HAP-1 (cell line): ENCODE measurements around the gene ZSWIM6.
"Not testable (repeated sequence)": the region's sequence is repeated elsewhere in the genome, so short reads cannot be mapped to it uniquely, and the experiment has no call there.

Source experiments
- DNase-seq, 2 experiments: peaks; one replicate each; pipeline ENCODE4 v3.0.0-alpha.2; 2016 to 2020; ENCODE audit warnings: low spot score in 2 of 2
- H3K27me3 ChIP-seq: fragments of 250-450 bp; sonication (Bioruptor Pico); 2 replicates; pipeline ENCODE4 v1.5.1; 2020; ENCODE audit warnings: low read depth, mild to moderate bottlenecking, moderate library complexity
- H3K36me3 ChIP-seq: fragments of 250-450 bp; sonication (Bioruptor Pico); replicated peaks from 2 replicates; pipeline ENCODE4 v1.5.1; 2020; ENCODE audit warnings: mild to moderate bottlenecking
- H3K4me1 ChIP-seq: fragments of 250-450 bp; sonication (Bioruptor Pico); 2 replicates; pipeline ENCODE4 v1.5.1; 2020; ENCODE audit warnings: mild to moderate bottlenecking
- H3K4me3 ChIP-seq: fragments of 250-450 bp; sonication (Bioruptor Pico); 2 replicates; pipeline ENCODE4 v1.5.1; 2020; ENCODE audit warnings: mild to moderate bottlenecking, moderate library complexity
- H3K9me3 ChIP-seq: fragments of 250-450 bp; sonication (Bioruptor Pico); 2 replicates; pipeline ENCODE4 v1.5.1; 2020; ENCODE audit warnings: mild to moderate bottlenecking, moderate library complexity
- in situ Hi-C: fragments of 300-500 bp; cut with MboI; formaldehyde crosslinking; loops from 3 replicates; pipeline ENCODE4 v1.14.3; 2020; ENCODE audit warnings: low sequenced_read_pairs, inconsistent platforms, mixed read lengths

ZSWIM6 gene

GRCh38 chr5:61405511-61406295 lies 73.6 kb downstream of the ZSWIM6 start:
- H3K9me3 ChIP-seq = no peaks in the 10 kb centered on the region
- H3K36me3 ChIP-seq = no peaks in the 10 kb centered on the region
- peaks cover 22% of the 10 kb centered on the region for H3K4me1 ChIP-seq
- DNase-seq = no peak
- in situ Hi-C loops = no loop called here
- H3K27me3 ChIP-seq = no peaks in the 10 kb centered on the region
- no peak overlapping the region for H3K4me3 ChIP-seq

GRCh38 chr5:61406497-61406896 lies 74.4 kb downstream of the ZSWIM6 start:
- DNase-seq, H3K9me3 ChIP-seq, in situ Hi-C loops, H3K4me3 ChIP-seq, H3K36me3 ChIP-seq, H3K27me3 ChIP-seq: not testable (repeated sequence)
- H3K4me1 ChIP-seq = peaks cover 27% of the 10 kb centered on the region

- Histone ChIP-seq H3K9me3 (no peaks in the 10 kb centered on the region), H3K4me3 (no peak overlapping the region), H3K4me1 (peaks cover 28% of the 10 kb centered on the region), H3K27me3 (no peaks in the 10 kb centered on the region), H3K36me3 (no peaks in the 10 kb centered on the region)
- DNase-seq = no peak
- in situ Hi-C loops = no loop called here
Measured at GRCh38 chr5:61407706-61408270, 75.7 kb downstream of the ZSWIM6 start.

GRCh38 chr5:61408476-61409168 lies 76.6 kb downstream of the ZSWIM6 start:
- no peaks in the 10 kb centered on the region for H3K36me3 ChIP-seq
- no peaks in the 10 kb centered on the region for H3K9me3 ChIP-seq
- DNase-seq = peak; percentile 91 to 98
- H3K4me3 ChIP-seq = no peak overlapping the region; the same call in 1 of the 2 replicates
- peaks cover 22% of the 10 kb centered on the region for H3K4me1 ChIP-seq
- in situ Hi-C loops = no loop called here
- H3K27me3 ChIP-seq = no peaks in the 10 kb centered on the region

DNA sequence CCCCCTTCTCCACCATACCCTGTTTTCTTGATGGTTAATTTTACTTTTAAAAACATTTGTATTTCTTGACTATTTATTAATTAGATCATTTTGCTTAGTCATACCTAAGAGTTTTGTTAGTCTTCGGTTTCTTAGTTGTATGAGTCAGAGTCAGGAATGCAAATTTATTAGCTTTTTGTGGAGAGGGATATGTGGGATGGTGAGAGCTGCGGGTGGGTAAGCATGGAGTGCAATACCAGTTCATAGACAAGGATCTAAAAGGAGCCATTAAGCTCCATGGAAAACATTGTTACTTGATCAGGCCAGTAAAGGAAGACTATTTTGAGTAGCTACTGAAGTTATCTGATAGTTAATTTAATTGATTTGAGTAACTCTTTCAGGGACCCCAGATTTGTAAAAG lies 77.5 kb downstream of the ZSWIM6 start:
- peak in 1 of 2 experiments; percentile 34 for DNase-seq

DNA sequence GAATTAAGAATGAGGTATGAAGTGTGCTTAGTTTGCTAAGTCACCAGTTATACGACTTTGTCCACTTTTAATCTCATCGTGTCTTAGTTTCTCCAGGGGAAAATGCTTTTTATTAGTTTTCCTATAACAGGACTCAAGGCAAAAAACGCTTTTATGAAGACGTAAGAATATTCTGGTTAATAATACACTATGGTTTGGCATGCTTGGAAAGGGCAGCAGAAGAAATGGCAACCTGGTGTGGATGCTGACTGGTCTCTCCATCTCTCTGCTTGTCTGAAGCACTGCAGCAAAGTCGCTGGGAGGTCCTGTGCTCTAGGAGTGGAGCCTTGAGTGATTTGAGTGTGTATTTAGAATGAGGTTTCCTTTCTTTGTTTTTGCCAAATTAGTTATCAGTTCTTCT lies 78.8 kb downstream of the ZSWIM6 start:
- Histone ChIP-seq H3K9me3 (no peaks in the 10 kb centered on the region), H3K4me1 (peaks cover 43% of the 10 kb centered on the region), H3K27me3 (no peaks in the 10 kb centered on the region), H3K36me3 (no peaks in the 10 kb centered on the region), H3K4me3 (no peak overlapping the region)
- DNase-seq = no peak
- in situ Hi-C loops = no loop called here

More for the DNA sequence above, 77.5 kb downstream of the ZSWIM6 start:
- Histone ChIP-seq H3K27me3 (no peaks in the 10 kb centered on the region), H3K9me3 (no peaks in the 10 kb centered on the region), H3K4me3 (no peak overlapping the region), H3K36me3 (no peaks in the 10 kb centered on the region), H3K4me1 (peaks cover 32% of the 10 kb centered on the region)
- in situ Hi-C loops = no loop called here

DNA sequence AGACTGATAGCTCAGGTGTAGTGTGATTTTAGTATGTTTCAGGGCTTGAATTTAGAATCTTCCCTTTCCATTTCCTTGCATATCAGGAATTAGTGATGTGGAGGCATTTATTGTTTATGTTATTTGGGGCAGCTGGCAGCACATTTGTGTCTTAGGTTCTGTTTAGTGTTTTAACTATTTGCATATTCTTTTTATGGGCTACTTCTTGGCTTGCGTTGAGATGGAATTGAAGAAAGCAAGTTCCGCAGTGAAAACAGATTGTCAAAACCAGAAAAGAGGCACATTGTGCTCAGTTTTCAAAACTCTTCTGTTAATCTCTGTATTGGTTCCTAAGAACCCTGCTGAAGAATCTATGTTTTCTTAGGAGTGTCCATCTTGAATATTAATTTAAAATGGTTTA lies 80.3 kb downstream of the ZSWIM6 start:
- Histone ChIP-seq H3K9me3 (no peaks in the 10 kb centered on the region), H3K4me1 (peaks cover 59% of the 10 kb centered on the region), H3K4me3 (no peak overlapping the region), H3K27me3 (no peaks in the 10 kb centered on the region), H3K36me3 (no peaks in the 10 kb centered on the region)
- DNase-seq = no peak
- in situ Hi-C loops = no loop called here

DNA sequence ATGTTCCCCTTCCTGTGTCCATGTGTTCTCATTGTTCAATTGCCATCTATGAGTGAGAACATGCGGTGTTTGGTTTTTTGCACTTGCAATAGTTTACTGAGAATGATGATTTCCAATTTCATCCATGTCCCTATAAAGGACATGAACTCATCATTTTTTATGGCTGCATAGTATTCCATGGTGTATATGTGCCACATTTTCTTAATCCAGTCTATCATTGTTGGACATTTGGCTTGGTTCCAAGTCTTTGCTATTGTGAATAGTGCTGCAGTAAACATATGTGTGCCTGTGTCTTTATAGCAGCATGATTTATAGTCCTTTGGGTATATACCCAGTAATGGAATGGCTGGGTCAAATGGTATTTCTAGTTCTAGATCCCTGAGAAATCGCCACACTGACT lies 81.1 kb downstream of the ZSWIM6 start:
- DNase-seq, in situ Hi-C loops, H3K4me3 ChIP-seq, H3K36me3 ChIP-seq, H3K9me3 ChIP-seq, H3K27me3 ChIP-seq: not testable (repeated sequence)
- H3K4me1 ChIP-seq = peaks cover 65% of the 10 kb centered on the region

GRCh38 chr5:61414806-61415205 lies 82.7 kb downstream of the ZSWIM6 start:
- Histone ChIP-seq H3K4me1 (peaks cover 67% of the 10 kb centered on the region), H3K9me3 (no peaks in the 10 kb centered on the region)
- in situ Hi-C loops = no loop called here

GRCh38 chr5:61416010-61416409 lies 84.0 kb downstream of the ZSWIM6 start:
- Histone ChIP-seq H3K9me3 (no peaks in the 10 kb centered on the region), H3K4me3 (no peak overlapping the region), H3K36me3 (no peaks in the 10 kb centered on the region), H3K27me3 (no peaks in the 10 kb centered on the region), H3K4me1 (peaks cover 73% of the 10 kb centered on the region)
- in situ Hi-C loops = no loop called here
- peak; percentile 28 to 61 for DNase-seq

More at GRCh38 chr5:61414806-61415205, 82.7 kb downstream of the ZSWIM6 start:
- Histone ChIP-seq H3K4me3 (no peak overlapping the region), H3K36me3 (no peaks in the 10 kb centered on the region), H3K27me3 (no peaks in the 10 kb centered on the region)
- peak in 1 of 2 experiments; percentile 45 for DNase-seq

DNA sequence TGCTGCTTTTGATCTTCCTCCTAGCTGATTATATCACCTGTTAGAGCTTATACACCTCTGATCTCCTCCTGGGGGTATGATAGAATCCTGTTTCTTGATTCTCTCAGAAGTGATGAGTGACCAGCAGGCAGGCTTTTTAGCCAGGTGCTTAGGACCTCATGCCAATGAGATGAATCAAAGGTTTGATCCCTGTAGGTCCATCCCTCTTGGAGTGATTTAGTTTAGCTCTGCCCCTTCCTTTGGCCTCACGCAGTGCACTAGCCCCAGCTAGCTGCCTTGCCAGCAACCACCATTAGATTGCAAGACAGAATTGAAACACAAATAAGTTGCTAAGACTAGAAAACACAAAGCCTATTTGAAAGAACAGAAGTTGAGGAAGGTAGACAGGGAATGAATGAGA lies 84.4 kb downstream of the ZSWIM6 start:
- in situ Hi-C loops = no loop called here
- no peak for DNase-seq
- H3K4me1 ChIP-seq = peaks cover 69% of the 10 kb centered on the region
- no peaks in the 10 kb centered on the region for H3K27me3 ChIP-seq
- no peaks in the 10 kb centered on the region for H3K36me3 ChIP-seq
- no peak overlapping the region for H3K4me3 ChIP-seq
- no peaks in the 10 kb centered on the region for H3K9me3 ChIP-seq

DNA sequence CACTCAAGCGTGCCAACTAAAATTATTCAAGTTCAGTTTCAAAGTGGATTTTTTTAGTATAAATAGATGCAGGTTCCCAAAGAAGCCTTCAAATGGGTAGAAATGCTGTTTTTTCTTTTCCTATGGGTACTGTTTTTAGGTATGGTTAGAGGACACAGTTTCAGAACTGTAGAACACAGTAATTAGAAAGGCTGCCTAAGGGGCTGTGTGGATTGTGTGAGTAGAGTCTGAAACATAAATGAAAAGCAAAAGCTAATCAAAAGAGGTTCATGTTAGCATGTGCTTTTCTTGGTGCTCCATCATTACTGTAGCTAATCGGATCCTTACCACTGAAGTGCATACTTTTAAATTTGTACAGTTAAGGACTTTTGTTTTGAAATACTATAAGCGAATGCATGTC lies 85.3 kb downstream of the ZSWIM6 start:
- no peak overlapping the region for H3K4me3 ChIP-seq
- H3K4me1 ChIP-seq = peaks cover 67% of the 10 kb centered on the region
- in situ Hi-C loops = no loop called here
- H3K36me3 ChIP-seq = no peaks in the 10 kb centered on the region
- DNase-seq = no peak
- no peaks in the 10 kb centered on the region for H3K9me3 ChIP-seq
- no peaks in the 10 kb centered on the region for H3K27me3 ChIP-seq

- Histone ChIP-seq H3K36me3 (no peaks in the 10 kb centered on the region), H3K27me3 (no peaks in the 10 kb centered on the region), H3K9me3 (no peaks in the 10 kb centered on the region), H3K4me3 (no peak overlapping the region), H3K4me1 (peaks cover 67% of the 10 kb centered on the region)
- in situ Hi-C loops = no loop called here
- DNase-seq = peak in 1 of 2 experiments; percentile 94
Measured at GRCh38 chr5:61417851-61418250, 85.8 kb downstream of the ZSWIM6 start.

- H3K4me1 ChIP-seq = peaks cover 61% of the 10 kb centered on the region
- no peaks in the 10 kb centered on the region for H3K9me3 ChIP-seq
- in situ Hi-C loops = no loop called here
- DNase-seq = no peak
- H3K27me3 ChIP-seq = no peaks in the 10 kb centered on the region
- no peaks in the 10 kb centered on the region for H3K36me3 ChIP-seq
- H3K4me3 ChIP-seq = no peak overlapping the region
Measured at GRCh38 chr5:61419106-61419505, 87.0 kb downstream of the ZSWIM6 start.
